ENCODE data around the gene GPR75. TPM values are rescaled to one million over a fixed set of nuclear protein-coding genes. Genes with fewer than 3 reads are reported as not detected.
"Not testable (repeated sequence)": the region's sequence is repeated elsewhere in the genome, so short reads cannot be mapped to it uniquely, and the experiment has no call there.

GPR75 gene
- polyA plus RNA-seq, 2 donors = 0.71 to 0.84 TPM

DNA sequence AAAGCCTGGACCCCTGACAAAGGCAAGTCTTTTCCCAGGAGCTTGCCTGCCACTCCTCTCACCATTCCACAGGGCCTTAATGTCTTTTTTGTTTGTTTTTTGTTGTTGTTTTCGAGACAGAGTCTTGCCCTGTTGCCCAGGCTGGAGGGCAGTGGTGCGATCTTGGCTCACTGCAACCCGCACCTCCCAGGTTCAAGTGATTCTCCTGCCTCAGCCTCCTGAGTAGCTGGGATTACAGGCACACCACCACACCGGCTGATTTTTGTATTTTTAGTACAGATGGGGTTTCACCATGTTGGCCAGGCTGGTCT, 29.8 kb downstream of the GPR75 start:
- not testable (repeated sequence) for H3K4me1 ChIP-seq (ENCODE audit: control insufficient read depth in 2 of 2, insufficient read depth in 2 of 2, low read length in 1 of 2); H3K4me3 ChIP-seq (ENCODE audit: low read depth in 1 of 2, low read length in 2 of 2); H3K9me3 ChIP-seq (ENCODE audit: control insufficient read depth in 2 of 2, insufficient read depth in 1 of 2, low read depth in 1 of 2, low read length in 1 of 2); H3K27ac ChIP-seq (ENCODE audit: low read depth in 2 of 2, low read length in 1 of 2); H3K36me3 ChIP-seq (ENCODE audit: control insufficient read depth in 2 of 2, insufficient read depth in 2 of 2, low read length in 1 of 2); H3K27me3 ChIP-seq (ENCODE audit: control insufficient read depth in 1 of 2, insufficient read depth in 2 of 2, low read length in 2 of 2)
- WGBS, 2 donors = 90 to 92% methylated on average over 4 of the region's 4 CpGs

DNA sequence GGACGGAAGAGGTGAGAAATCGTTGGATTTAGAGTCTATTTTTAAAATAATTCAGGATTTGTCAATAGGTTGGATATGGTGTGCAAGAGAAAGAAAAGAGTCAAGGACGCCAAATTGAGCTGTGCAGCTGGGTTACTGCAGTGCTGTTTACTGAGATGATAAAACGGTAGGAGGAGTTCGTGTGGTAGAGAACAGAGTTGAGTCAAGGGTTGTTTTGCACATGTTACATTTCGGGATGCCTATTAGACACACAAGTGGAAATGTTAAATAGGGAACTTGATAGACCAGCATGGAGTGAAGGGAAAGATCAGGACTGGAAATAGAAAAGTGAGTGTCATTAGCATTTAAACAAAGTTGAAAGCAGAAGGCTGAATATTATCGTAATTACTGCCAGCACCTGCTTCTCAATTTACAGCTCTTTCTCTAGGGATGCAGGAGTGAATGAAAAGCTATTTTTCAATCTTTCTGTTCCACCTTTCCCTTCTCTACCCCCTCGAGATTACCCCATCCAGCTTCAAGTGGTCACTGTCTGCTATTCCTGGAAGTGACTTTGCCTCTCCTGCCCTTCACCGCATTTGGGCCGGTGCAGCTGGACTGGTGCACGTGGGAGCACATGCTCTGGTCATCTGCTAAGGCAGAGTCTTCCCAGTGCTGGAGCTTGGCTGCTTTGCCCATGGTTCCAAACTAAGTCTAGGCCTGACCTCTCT, 30.3 kb downstream of the GPR75 start:
- no peaks in the 10 kb centered on the region for H3K27me3 ChIP-seq (ENCODE audit: control insufficient read depth in 1 of 2, insufficient read depth in 2 of 2, low read length in 2 of 2)
- H3K4me1 ChIP-seq (ENCODE audit: control insufficient read depth in 2 of 2, insufficient read depth in 2 of 2, low read length in 1 of 2) = no peaks in the 10 kb centered on the region
- no peak overlapping the region for H3K27ac ChIP-seq (ENCODE audit: low read depth in 2 of 2, low read length in 1 of 2)
- no peaks in the 10 kb centered on the region for H3K36me3 ChIP-seq (ENCODE audit: control insufficient read depth in 2 of 2, insufficient read depth in 2 of 2, low read length in 1 of 2)
- 86 to 90% methylated on average over 11 of the region's 11 CpGs for WGBS, 2 donors
- H3K9me3 ChIP-seq (ENCODE audit: control insufficient read depth in 2 of 2, insufficient read depth in 1 of 2, low read depth in 1 of 2, low read length in 1 of 2) = no peaks in the 10 kb centered on the region
- no peak overlapping the region for H3K4me3 ChIP-seq (ENCODE audit: low read depth in 1 of 2, low read length in 2 of 2)

DNA sequence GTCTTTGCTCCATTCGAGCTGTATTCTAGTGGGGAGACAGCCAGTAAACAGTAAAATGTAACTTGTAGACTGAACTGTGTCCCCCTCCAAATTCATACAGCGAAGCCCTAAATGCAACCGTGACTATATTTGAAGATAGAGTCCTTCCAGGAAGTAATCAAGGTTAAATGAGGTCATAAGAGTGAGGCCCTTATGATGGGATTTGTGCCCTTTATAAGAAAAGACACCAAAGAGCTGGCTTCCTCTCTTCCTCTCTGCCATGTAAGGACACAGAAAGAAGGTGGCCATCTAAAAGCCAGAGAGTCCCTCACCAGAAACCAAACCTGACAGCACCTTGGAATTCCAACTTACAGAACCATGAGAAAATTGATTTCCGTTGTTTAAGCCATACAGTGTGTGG, 31.4 kb downstream of the GPR75 start:
- WGBS, 2 donors = 93 to 97% methylated on average over 4 of the region's 4 CpGs
- H3K36me3 ChIP-seq (ENCODE audit: control insufficient read depth in 2 of 2, insufficient read depth in 2 of 2, low read length in 1 of 2) = no peaks in the 10 kb centered on the region
- H3K27me3 ChIP-seq (ENCODE audit: control insufficient read depth in 1 of 2, insufficient read depth in 2 of 2, low read length in 2 of 2) = no peaks in the 10 kb centered on the region
- no peaks in the 10 kb centered on the region for H3K9me3 ChIP-seq (ENCODE audit: control insufficient read depth in 2 of 2, insufficient read depth in 1 of 2, low read depth in 1 of 2, low read length in 1 of 2)
- no peak overlapping the region for H3K27ac ChIP-seq (ENCODE audit: low read depth in 2 of 2, low read length in 1 of 2)
- H3K4me3 ChIP-seq (ENCODE audit: low read depth in 1 of 2, low read length in 2 of 2) = no peak overlapping the region
- H3K4me1 ChIP-seq (ENCODE audit: control insufficient read depth in 2 of 2, insufficient read depth in 2 of 2, low read length in 1 of 2) = no peaks in the 10 kb centered on the region

DNA sequence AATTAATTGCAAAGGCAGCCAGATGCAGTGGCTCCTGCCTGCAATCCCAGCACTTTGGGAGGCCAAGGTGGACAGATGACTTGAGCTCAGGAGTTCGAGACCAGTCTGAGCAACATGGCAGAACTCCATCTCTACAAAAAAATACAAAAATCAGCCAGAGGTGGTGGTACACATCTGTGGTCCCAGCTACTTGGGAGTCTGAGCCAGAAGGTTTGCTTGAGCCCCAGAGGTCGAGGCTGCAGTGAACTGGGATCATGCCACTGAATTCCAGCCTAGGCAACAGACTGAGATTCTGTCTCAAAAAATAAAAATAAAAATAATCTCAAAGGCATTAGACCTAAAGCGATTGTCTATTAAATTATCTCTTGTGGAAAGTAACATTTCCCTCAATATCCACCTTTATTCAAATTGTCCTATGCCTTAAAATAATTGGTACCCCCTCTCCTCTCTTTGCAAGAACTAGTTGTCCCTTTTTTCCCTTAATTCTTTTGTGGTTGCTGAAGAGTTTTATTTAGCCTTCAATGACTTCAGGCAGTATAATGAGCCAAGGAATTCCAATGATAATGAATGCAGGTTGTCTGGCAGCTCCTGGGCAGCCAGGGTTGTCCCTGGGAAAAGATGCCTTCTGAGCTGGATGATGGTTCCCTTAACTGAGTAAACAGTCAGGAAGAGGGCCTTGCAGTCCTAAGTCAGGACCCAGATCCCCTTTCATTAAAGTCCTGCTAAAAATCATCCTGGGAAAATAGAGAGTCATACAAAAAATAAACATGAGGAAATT, 32.2 kb downstream of the GPR75 start:
- Histone ChIP-seq H3K27me3 (ENCODE audit: control insufficient read depth in 1 of 2, insufficient read depth in 2 of 2, low read length in 2 of 2) (no peaks in the 10 kb centered on the region), H3K36me3 (ENCODE audit: control insufficient read depth in 2 of 2, insufficient read depth in 2 of 2, low read length in 1 of 2) (no peaks in the 10 kb centered on the region), H3K27ac (ENCODE audit: low read depth in 2 of 2, low read length in 1 of 2) (no peak overlapping the region), H3K9me3 (ENCODE audit: control insufficient read depth in 2 of 2, insufficient read depth in 1 of 2, low read depth in 1 of 2, low read length in 1 of 2) (no peaks in the 10 kb centered on the region), H3K4me3 (ENCODE audit: low read depth in 1 of 2, low read length in 2 of 2) (no peak overlapping the region), H3K4me1 (ENCODE audit: control insufficient read depth in 2 of 2, insufficient read depth in 2 of 2, low read length in 1 of 2) (no peaks in the 10 kb centered on the region)
- 83 to 84% methylated on average over 3 of the region's 3 CpGs for WGBS, 2 donors

DNA sequence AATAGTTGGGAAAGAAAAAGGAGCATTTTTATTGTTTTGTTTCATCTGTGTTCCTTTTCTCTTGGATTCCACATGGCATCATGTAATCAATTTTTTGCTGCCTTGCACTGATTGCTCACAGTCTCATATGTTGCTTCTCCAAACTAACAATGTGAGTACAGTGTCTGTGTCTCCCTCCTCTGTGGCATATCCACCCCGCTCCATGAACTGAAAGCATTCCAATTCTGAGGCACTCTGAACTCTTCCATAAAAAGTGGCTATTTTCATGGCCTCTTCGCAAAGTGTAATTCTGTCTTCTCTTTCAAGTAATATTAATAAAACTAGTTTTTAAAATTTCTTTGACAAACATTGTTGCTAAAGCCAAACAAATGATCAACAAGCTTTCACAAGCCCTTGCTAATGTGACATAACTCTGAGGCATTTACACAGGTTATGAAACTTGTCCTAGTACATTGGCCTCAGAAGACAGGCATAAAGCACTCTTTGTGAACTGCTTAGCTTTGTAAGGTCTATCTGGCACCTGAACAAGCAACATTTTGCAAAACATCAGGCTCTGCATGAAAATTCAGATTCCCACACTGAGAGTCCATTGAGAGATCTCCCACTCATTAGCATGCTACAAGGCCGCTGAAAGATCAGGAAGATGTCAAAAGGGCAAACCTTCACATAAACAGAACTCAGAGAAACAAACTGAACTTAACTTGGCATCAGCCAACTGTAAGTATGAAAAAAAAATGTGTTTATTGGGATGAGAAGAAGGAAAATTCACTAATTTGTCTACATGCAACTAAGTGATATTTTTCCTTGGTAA, 33.0 kb downstream of the GPR75 start:
- no peaks in the 10 kb centered on the region for H3K9me3 ChIP-seq (ENCODE audit: control insufficient read depth in 2 of 2, insufficient read depth in 1 of 2, low read depth in 1 of 2, low read length in 1 of 2)
- peak overlapping the region in 1 of 2 donors; percentile 45 for H3K27ac ChIP-seq (ENCODE audit: low read depth in 2 of 2, low read length in 1 of 2)
- WGBS, 2 donors = 49% methylated on average over 3 of the region's 3 CpGs
- H3K27me3 ChIP-seq (ENCODE audit: control insufficient read depth in 1 of 2, insufficient read depth in 2 of 2, low read length in 2 of 2) = no peaks in the 10 kb centered on the region
- H3K4me1 ChIP-seq (ENCODE audit: control insufficient read depth in 2 of 2, insufficient read depth in 2 of 2, low read length in 1 of 2) = no peaks in the 10 kb centered on the region
- no peaks in the 10 kb centered on the region for H3K36me3 ChIP-seq (ENCODE audit: control insufficient read depth in 2 of 2, insufficient read depth in 2 of 2, low read length in 1 of 2)
- H3K4me3 ChIP-seq (ENCODE audit: low read depth in 1 of 2, low read length in 2 of 2) = no peak overlapping the region

DNA sequence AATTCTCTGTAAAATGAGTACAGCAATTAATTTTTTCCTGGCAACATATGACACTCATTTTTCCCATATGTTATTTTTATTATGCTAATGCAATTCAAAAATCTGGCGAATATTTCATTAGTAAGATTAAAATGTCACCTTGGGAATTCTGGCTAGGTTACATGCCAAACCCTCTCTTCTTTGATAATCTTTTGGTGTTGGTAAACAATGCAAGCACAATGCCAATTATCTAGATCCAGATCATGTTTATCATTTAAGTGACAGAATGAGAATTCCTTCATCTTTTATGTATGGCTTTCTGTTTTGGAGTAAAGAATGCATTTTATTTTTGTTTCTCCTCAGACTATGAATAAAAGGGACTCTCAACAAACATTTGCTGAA, 33.7 kb downstream of the GPR75 start:
- no peaks in the 10 kb centered on the region for H3K27me3 ChIP-seq (ENCODE audit: control insufficient read depth in 1 of 2, insufficient read depth in 2 of 2, low read length in 2 of 2)
- no peaks in the 10 kb centered on the region for H3K9me3 ChIP-seq (ENCODE audit: control insufficient read depth in 2 of 2, insufficient read depth in 1 of 2, low read depth in 1 of 2, low read length in 1 of 2)
- H3K36me3 ChIP-seq (ENCODE audit: control insufficient read depth in 2 of 2, insufficient read depth in 2 of 2, low read length in 1 of 2) = no peaks in the 10 kb centered on the region
- 42 to 55% methylated on average over 1 of the region's 1 CpG for WGBS, 2 donors
- no peak overlapping the region for H3K4me3 ChIP-seq (ENCODE audit: low read depth in 1 of 2, low read length in 2 of 2)
- H3K27ac ChIP-seq (ENCODE audit: low read depth in 2 of 2, low read length in 1 of 2) = no peak overlapping the region
- H3K4me1 ChIP-seq (ENCODE audit: control insufficient read depth in 2 of 2, insufficient read depth in 2 of 2, low read length in 1 of 2) = no peaks in the 10 kb centered on the region

DNA sequence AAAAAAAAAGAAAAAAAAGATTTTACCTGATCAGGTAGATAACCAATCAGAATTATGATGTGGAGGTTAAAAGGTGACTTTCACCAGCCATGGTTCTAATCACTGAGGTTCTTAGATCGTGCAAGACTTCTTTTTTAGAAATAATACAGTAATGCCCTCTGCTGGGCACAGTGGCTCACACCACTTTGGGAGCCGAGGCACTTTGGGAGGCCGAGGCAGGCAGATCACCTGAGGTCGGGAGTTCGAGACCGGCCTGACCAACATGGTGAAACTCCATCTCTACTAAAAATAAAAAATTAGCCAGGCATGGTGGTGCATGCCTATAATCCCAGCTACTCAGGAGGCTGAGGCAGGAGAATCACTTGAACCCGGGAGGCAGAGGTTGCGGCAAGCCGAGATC, 36.1 kb downstream of the GPR75 start:
- H3K27ac ChIP-seq (ENCODE audit: low read depth in 2 of 2, low read length in 1 of 2); H3K9me3 ChIP-seq (ENCODE audit: control insufficient read depth in 2 of 2, insufficient read depth in 1 of 2, low read depth in 1 of 2, low read length in 1 of 2); H3K36me3 ChIP-seq (ENCODE audit: control insufficient read depth in 2 of 2, insufficient read depth in 2 of 2, low read length in 1 of 2); H3K4me1 ChIP-seq (ENCODE audit: control insufficient read depth in 2 of 2, insufficient read depth in 2 of 2, low read length in 1 of 2); H3K27me3 ChIP-seq (ENCODE audit: control insufficient read depth in 1 of 2, insufficient read depth in 2 of 2, low read length in 2 of 2); H3K4me3 ChIP-seq (ENCODE audit: low read depth in 1 of 2, low read length in 2 of 2): not testable (repeated sequence)
- WGBS, 2 donors = 89 to 90% methylated on average over 9 of the region's 9 CpGs

DNA sequence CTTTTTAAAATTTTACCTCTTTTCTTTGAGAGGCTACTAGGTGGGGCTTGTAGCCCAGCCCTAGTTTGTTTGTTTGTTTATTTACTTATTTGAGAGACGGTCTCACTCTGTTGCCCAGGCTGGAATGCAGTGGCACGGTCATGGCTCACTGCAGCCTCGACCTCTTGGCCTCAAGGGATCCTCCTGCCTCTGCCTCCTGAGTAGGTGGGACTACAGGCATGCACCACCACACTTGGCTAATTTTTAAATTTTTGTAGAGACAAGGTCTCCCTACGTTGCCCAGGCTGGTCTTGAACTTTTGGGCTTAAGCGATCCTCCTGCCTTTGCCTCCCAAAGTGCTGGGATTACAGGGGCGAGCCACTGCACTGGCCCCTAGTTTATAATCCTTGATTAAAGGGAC, 38.0 kb downstream of the GPR75 start:
- Histone ChIP-seq H3K27ac (ENCODE audit: low read depth in 2 of 2, low read length in 1 of 2) (no peak overlapping the region), H3K36me3 (ENCODE audit: control insufficient read depth in 2 of 2, insufficient read depth in 2 of 2, low read length in 1 of 2) (no peaks in the 10 kb centered on the region), H3K4me1 (ENCODE audit: control insufficient read depth in 2 of 2, insufficient read depth in 2 of 2, low read length in 1 of 2) (no peaks in the 10 kb centered on the region), H3K9me3 (ENCODE audit: control insufficient read depth in 2 of 2, insufficient read depth in 1 of 2, low read depth in 1 of 2, low read length in 1 of 2) (no peaks in the 10 kb centered on the region), H3K4me3 (ENCODE audit: low read depth in 1 of 2, low read length in 2 of 2) (no peak overlapping the region), H3K27me3 (ENCODE audit: control insufficient read depth in 1 of 2, insufficient read depth in 2 of 2, low read length in 2 of 2) (no peaks in the 10 kb centered on the region)
- 89% methylated on average over 6 of the region's 6 CpGs for WGBS, 2 donors

DNA sequence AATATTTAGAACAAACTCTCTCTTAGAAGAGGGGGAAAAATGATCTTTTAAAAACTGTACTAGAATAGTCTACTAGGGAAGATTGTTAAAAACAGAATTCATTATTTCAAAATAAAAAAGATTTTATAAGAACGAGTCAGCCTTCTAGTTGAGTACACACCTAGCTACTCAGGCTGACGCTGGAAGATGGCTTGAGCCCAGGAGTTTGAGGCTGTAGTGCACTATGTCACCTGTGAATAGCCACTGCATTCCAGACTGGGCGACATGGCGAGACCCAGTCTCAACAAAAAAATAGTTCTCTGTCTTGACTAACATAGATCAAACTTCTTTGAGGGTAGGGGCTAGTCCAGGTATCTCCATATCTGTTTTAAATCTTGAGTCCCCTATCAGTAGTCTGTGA, 39.1 kb downstream of the GPR75 start:
- no peaks in the 10 kb centered on the region for H3K36me3 ChIP-seq (ENCODE audit: control insufficient read depth in 2 of 2, insufficient read depth in 2 of 2, low read length in 1 of 2)
- no peaks in the 10 kb centered on the region for H3K27me3 ChIP-seq (ENCODE audit: control insufficient read depth in 1 of 2, insufficient read depth in 2 of 2, low read length in 2 of 2)
- H3K4me1 ChIP-seq (ENCODE audit: control insufficient read depth in 2 of 2, insufficient read depth in 2 of 2, low read length in 1 of 2) = no peaks in the 10 kb centered on the region
- H3K27ac ChIP-seq (ENCODE audit: low read depth in 2 of 2, low read length in 1 of 2) = no peak overlapping the region
- 88 to 89% methylated on average over 4 of the region's 4 CpGs for WGBS, 2 donors
- no peaks in the 10 kb centered on the region for H3K9me3 ChIP-seq (ENCODE audit: control insufficient read depth in 2 of 2, insufficient read depth in 1 of 2, low read depth in 1 of 2, low read length in 1 of 2)
- H3K4me3 ChIP-seq (ENCODE audit: low read depth in 1 of 2, low read length in 2 of 2) = no peak overlapping the region

All from esophagus (tissue), 2 donors.